ENCODE results near the gene NMNAT3.

Gene NMNAT3

GRCh38 chr3:139521144-139521543 is 156.6 kb downstream of the NMNAT3 start:
- DNase-seq (ENCODE audit: low read depth): no peak

GRCh38 chr3:139519998-139520737 is 157.6 kb downstream of the NMNAT3 start:
- DNase-seq (ENCODE audit: low read depth): no peak

- DNase-seq (ENCODE audit: low read depth): no peak
These were observed 158.6 kb downstream of the NMNAT3 start for GRCh38 chr3:139518926-139519842.

GRCh38 chr3:139518306-139518705 is 159.5 kb downstream of the NMNAT3 start:
- no peak for DNase-seq (ENCODE audit: low read depth)

GRCh38 chr3:139517321-139518065 is 160.3 kb downstream of the NMNAT3 start:
- no peak for DNase-seq (ENCODE audit: low read depth)

- no peak for DNase-seq (ENCODE audit: low read depth)
These were observed 163.0 kb downstream of the NMNAT3 start for GRCh38 chr3:139514741-139515140.
